ENCODE data around the gene RHPN2. TPM values are rescaled to one million over a fixed set of nuclear protein-coding genes. Genes with fewer than 3 reads are reported as not detected.

RHPN2 gene
- total and polyA plus RNA-seq, 2 of the 13 experiments (the other 11 are each of a cell fraction or from before 2014, with no cell fraction given): 20.3 to 48.0 TPM

DNA sequence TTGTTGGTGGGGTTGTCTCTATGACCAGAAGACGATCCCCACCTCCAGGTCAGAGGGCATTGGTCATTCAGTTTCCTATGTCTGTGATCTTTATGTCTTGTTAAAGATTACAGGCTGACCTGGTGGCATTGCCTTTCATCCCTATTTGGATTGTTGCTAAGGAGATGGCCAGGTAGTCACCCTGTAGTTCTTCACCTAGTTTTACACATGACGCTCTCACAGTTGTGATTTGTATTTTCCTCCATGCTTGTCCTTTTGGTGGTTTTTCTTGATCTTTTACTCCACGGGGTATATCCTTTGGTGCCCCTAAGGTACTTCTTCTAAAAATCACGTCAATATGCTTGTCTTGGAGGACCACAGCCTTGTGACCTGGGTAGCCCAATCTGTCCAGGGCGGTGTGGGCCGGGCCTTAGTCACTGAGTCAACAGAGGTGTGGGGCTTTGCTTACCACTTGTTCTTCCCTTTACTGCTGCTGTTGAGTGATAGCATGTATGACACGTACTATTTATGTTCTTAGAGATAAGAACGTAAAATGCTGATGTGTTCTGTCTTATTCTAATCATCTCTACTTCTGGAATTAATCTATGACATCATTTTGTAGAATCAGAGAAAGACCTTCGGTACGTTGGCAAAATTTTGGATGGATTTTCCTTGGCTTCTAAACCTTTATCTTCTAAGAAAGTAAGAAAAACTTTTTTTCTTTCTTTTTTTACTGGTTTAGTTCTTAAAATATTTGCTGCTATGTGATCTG is 36.4 kb upstream of the RHPN2 start (continued):
- TF ChIP-seq ZNF333 (CRISPR knock-in tag; IDR thresholded peaks at IDR 0.05; ENCODE audit: borderline replicate concordance) (no peak), HOXA3 (CRISPR knock-in tag; IDR thresholded peaks at IDR 0.05) (peak; percentile 52; the same call in 1 of the 2 replicates), ZNF850 (CRISPR knock-in tag; conservative IDR thresholded peaks at IDR 0.05) (no peak), MXD4 (CRISPR knock-in tag; IDR thresholded peaks at IDR 0.05) (no peak), SIX1 (CRISPR knock-in tag; IDR thresholded peaks at IDR 0.05; ENCODE audit: borderline replicate concordance) (peak; percentile 99), TSC22D2 (CRISPR knock-in tag; IDR thresholded peaks at IDR 0.05; ENCODE audit: borderline replicate concordance) (no peak), ZNF160 (CRISPR knock-in tag; IDR thresholded peaks at IDR 0.05) (no peak), RFX3 (CRISPR knock-in tag; IDR thresholded peaks at IDR 0.05) (peak; percentile 80), ISX (CRISPR knock-in tag; conservative IDR thresholded peaks at IDR 0.05) (no peak), KAT7 (CRISPR knock-in tag; IDR thresholded peaks at IDR 0.05; ENCODE audit: borderline replicate concordance) (no peak), ZFP36 (IDR thresholded peaks at IDR 0.05; ENCODE audit: borderline replicate concordance, low read depth, low read length, partially characterized antibody) (no peak), ARNT2 (CRISPR knock-in tag; IDR thresholded peaks at IDR 0.05; ENCODE audit: low read depth) (no peak), ZNF569 (CRISPR knock-in tag; IDR thresholded peaks at IDR 0.05; ENCODE audit: borderline replicate concordance) (no peak), MED1 (CRISPR knock-in tag; IDR thresholded peaks at IDR 0.05) (peak; percentile 16; the same call in 1 of the 2 replicates), ZNF34 (CRISPR knock-in tag; IDR thresholded peaks at IDR 0.05; ENCODE audit: borderline replicate concordance) (no peak), SPEN (CRISPR knock-in tag; IDR thresholded peaks at IDR 0.05; ENCODE audit: low read depth) (no peak), ZNF124 (CRISPR knock-in tag; IDR thresholded peaks at IDR 0.05) (no peak), HHEX (CRISPR knock-in tag; IDR thresholded peaks at IDR 0.05) (peak; percentile 99)
- TF ChIP-seq, protein P1, sequence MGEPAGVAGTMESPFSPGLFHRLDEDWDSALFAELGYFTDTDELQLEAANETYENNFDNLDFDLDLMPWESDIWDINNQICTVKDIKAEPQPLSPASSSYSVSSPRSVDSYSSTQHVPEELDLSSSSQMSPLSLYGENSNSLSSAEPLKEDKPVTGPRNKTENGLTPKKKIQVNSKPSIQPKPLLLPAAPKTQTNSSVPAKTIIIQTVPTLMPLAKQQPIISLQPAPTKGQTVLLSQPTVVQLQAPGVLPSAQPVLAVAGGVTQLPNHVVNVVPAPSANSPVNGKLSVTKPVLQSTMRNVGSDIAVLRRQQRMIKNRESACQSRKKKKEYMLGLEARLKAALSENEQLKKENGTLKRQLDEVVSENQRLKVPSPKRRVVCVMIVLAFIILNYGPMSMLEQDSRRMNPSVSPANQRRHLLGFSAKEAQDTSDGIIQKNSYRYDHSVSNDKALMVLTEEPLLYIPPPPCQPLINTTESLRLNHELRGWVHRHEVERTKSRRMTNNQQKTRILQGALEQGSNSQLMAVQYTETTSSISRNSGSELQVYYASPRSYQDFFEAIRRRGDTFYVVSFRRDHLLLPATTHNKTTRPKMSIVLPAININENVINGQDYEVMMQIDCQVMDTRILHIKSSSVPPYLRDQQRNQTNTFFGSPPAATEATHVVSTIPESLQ (CRISPR knock-in tag; conservative IDR thresholded peaks at IDR 0.05): no peak
- TF ChIP-seq, protein P2, sequence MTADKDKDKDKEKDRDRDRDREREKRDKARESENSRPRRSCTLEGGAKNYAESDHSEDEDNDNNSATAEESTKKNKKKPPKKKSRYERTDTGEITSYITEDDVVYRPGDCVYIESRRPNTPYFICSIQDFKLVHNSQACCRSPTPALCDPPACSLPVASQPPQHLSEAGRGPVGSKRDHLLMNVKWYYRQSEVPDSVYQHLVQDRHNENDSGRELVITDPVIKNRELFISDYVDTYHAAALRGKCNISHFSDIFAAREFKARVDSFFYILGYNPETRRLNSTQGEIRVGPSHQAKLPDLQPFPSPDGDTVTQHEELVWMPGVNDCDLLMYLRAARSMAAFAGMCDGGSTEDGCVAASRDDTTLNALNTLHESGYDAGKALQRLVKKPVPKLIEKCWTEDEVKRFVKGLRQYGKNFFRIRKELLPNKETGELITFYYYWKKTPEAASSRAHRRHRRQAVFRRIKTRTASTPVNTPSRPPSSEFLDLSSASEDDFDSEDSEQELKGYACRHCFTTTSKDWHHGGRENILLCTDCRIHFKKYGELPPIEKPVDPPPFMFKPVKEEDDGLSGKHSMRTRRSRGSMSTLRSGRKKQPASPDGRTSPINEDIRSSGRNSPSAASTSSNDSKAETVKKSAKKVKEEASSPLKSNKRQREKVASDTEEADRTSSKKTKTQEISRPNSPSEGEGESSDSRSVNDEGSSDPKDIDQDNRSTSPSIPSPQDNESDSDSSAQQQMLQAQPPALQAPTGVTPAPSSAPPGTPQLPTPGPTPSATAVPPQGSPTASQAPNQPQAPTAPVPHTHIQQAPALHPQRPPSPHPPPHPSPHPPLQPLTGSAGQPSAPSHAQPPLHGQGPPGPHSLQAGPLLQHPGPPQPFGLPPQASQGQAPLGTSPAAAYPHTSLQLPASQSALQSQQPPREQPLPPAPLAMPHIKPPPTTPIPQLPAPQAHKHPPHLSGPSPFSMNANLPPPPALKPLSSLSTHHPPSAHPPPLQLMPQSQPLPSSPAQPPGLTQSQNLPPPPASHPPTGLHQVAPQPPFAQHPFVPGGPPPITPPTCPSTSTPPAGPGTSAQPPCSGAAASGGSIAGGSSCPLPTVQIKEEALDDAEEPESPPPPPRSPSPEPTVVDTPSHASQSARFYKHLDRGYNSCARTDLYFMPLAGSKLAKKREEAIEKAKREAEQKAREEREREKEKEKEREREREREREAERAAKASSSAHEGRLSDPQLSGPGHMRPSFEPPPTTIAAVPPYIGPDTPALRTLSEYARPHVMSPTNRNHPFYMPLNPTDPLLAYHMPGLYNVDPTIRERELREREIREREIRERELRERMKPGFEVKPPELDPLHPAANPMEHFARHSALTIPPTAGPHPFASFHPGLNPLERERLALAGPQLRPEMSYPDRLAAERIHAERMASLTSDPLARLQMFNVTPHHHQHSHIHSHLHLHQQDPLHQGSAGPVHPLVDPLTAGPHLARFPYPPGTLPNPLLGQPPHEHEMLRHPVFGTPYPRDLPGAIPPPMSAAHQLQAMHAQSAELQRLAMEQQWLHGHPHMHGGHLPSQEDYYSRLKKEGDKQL (CRISPR knock-in tag; IDR thresholded peaks at IDR 0.05; ENCODE audit: low read depth): peak; percentile 92
- TF ChIP-seq, protein P3, sequence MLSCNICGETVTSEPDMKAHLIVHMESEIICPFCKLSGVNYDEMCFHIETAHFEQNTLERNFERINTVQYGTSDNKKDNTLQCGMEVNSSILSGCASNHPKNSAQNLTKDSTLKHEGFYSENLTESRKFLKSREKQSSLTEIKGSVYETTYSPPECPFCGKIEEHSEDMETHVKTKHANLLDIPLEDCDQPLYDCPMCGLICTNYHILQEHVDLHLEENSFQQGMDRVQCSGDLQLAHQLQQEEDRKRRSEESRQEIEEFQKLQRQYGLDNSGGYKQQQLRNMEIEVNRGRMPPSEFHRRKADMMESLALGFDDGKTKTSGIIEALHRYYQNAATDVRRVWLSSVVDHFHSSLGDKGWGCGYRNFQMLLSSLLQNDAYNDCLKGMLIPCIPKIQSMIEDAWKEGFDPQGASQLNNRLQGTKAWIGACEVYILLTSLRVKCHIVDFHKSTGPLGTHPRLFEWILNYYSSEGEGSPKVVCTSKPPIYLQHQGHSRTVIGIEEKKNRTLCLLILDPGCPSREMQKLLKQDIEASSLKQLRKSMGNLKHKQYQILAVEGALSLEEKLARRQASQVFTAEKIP (CRISPR knock-in tag; IDR thresholded peaks at IDR 0.05; ENCODE audit: borderline replicate concordance): no peak

Data from HepG2 (cell line).